ENCODE data around the gene TMOD1.

The TMOD1 gene

GRCh38 chr9:97575673-97576200 lies 74.3 kb downstream of the TMOD1 start:
- no peaks in the 10 kb centered on the region for H3K4me1 ChIP-seq (ENCODE audit: control insufficient read depth, low read length)

GRCh38 chr9:97577051-97577450 lies 75.6 kb downstream of the TMOD1 start:
- TF ChIP-seq EZH2phosphoT487 (IDR thresholded peaks at IDR 0.05; ENCODE audit: borderline replicate concordance, low read length) = no peak
- TF ChIP-seq, protein P1, sequence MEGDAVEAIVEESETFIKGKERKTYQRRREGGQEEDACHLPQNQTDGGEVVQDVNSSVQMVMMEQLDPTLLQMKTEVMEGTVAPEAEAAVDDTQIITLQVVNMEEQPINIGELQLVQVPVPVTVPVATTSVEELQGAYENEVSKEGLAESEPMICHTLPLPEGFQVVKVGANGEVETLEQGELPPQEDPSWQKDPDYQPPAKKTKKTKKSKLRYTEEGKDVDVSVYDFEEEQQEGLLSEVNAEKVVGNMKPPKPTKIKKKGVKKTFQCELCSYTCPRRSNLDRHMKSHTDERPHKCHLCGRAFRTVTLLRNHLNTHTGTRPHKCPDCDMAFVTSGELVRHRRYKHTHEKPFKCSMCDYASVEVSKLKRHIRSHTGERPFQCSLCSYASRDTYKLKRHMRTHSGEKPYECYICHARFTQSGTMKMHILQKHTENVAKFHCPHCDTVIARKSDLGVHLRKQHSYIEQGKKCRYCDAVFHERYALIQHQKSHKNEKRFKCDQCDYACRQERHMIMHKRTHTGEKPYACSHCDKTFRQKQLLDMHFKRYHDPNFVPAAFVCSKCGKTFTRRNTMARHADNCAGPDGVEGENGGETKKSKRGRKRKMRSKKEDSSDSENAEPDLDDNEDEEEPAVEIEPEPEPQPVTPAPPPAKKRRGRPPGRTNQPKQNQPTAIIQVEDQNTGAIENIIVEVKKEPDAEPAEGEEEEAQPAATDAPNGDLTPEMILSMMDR (IDR thresholded peaks at IDR 0.05; ENCODE audit: low read depth, low read length, poor library complexity, severe bottlenecking) = no peak
- H3K79me2 ChIP-seq (ENCODE audit: control insufficient read depth, low read length) = no peaks in the 10 kb centered on the region
- H3F3A ChIP-seq (ENCODE audit: control insufficient read depth, insufficient read depth) = no peaks in the 10 kb centered on the region
- no peaks in the 10 kb centered on the region for H3K9me2 ChIP-seq (replicated peaks; ENCODE audit: control insufficient read depth, low read length)
- no peaks in the 10 kb centered on the region for H3K9me3 ChIP-seq (ENCODE audit: control insufficient read depth, insufficient read depth, low read length)
- no peaks in the 10 kb centered on the region for H4K20me1 ChIP-seq (ENCODE audit: control insufficient read depth, insufficient read depth, low read depth, low read length)
- H3K36me3 ChIP-seq (ENCODE audit: control insufficient read depth, low read length) = no peaks in the 10 kb centered on the region
- H3K27ac ChIP-seq (ENCODE audit: low read depth, low read length) = no peak overlapping the region
- H3K4me3 ChIP-seq (ENCODE audit: low read length) = no peak overlapping the region
- H3K4me1 ChIP-seq (ENCODE audit: control insufficient read depth, low read length) = no peaks in the 10 kb centered on the region
- H3K4me2 ChIP-seq (ENCODE audit: low read length) = no peak overlapping the region
- no peaks in the 10 kb centered on the region for H3K27me3 ChIP-seq (ENCODE audit: control insufficient read depth, low read length)

More at GRCh38 chr9:97575673-97576200, 74.3 kb downstream of the TMOD1 start:
- Histone ChIP-seq H3K4me2 (ENCODE audit: low read length) (no peak overlapping the region), H3K27me3 (ENCODE audit: control insufficient read depth, low read length) (no peaks in the 10 kb centered on the region), H3K27ac (ENCODE audit: low read depth, low read length) (no peak overlapping the region), H3K79me2 (ENCODE audit: control insufficient read depth, low read length) (no peaks in the 10 kb centered on the region), H3F3A (ENCODE audit: control insufficient read depth, insufficient read depth) (no peaks in the 10 kb centered on the region), H3K9me2 (replicated peaks; ENCODE audit: control insufficient read depth, low read length) (no peaks in the 10 kb centered on the region), H3K36me3 (ENCODE audit: control insufficient read depth, low read length) (no peaks in the 10 kb centered on the region), H4K20me1 (ENCODE audit: control insufficient read depth, insufficient read depth, low read depth, low read length) (no peaks in the 10 kb centered on the region), H3K9me3 (ENCODE audit: control insufficient read depth, insufficient read depth, low read length) (no peaks in the 10 kb centered on the region), H3K4me3 (ENCODE audit: low read length) (no peak overlapping the region)
- TF ChIP-seq, protein P1 (IDR thresholded peaks at IDR 0.05; ENCODE audit: low read depth, low read length, poor library complexity, severe bottlenecking) = no peak
- no peak for TF ChIP-seq EZH2phosphoT487 (IDR thresholded peaks at IDR 0.05; ENCODE audit: borderline replicate concordance, low read length)

DNA sequence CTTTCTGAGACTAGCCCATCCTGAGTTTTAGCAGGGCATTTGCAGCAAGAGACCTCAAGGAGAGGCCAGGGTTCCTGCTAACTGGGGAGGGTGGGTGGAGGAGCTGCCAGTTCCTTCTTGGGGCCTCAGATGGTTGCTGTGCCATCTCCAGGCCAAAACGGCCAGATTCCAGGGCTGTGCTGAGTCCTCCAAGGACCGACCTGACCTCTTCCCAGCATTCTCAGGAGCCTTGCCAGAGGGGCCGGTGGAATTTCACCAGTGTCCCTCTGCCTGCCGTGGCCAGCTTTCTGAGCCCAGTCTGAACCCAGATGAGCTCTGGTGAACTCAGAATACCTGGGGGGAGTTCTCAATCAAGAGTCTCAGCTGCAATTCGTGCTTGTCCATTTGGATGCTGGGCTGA lies 77.4 kb downstream of the TMOD1 start:
- H3K4me1 ChIP-seq (ENCODE audit: control insufficient read depth, low read length) = no peaks in the 10 kb centered on the region
- H3K79me2 ChIP-seq (ENCODE audit: control insufficient read depth, low read length) = no peaks in the 10 kb centered on the region
- no peak overlapping the region for H3K4me3 ChIP-seq (ENCODE audit: low read length)
- TF ChIP-seq, protein P1 (IDR thresholded peaks at IDR 0.05; ENCODE audit: low read depth, low read length, poor library complexity, severe bottlenecking) = no peak
- no peak for TF ChIP-seq EZH2phosphoT487 (IDR thresholded peaks at IDR 0.05; ENCODE audit: borderline replicate concordance, low read length)
- H4K20me1 ChIP-seq (ENCODE audit: control insufficient read depth, insufficient read depth, low read depth, low read length) = no peaks in the 10 kb centered on the region
- no peaks in the 10 kb centered on the region for H3F3A ChIP-seq (ENCODE audit: control insufficient read depth, insufficient read depth)
- H3K27ac ChIP-seq (ENCODE audit: low read depth, low read length) = no peak overlapping the region
- H3K36me3 ChIP-seq (ENCODE audit: control insufficient read depth, low read length) = no peaks in the 10 kb centered on the region
- no peaks in the 10 kb centered on the region for H3K27me3 ChIP-seq (ENCODE audit: control insufficient read depth, low read length)
- no peak overlapping the region for H3K4me2 ChIP-seq (ENCODE audit: low read length)
- H3K9me3 ChIP-seq (ENCODE audit: control insufficient read depth, insufficient read depth, low read length) = no peaks in the 10 kb centered on the region
- no peaks in the 10 kb centered on the region for H3K9me2 ChIP-seq (replicated peaks; ENCODE audit: control insufficient read depth, low read length)

Measured in DOHH2 (cell line).